SK-N-SH (cell line): ENCODE results near the gene ADCK1. TPM values are rescaled to one million over a fixed set of nuclear protein-coding genes. Genes with fewer than 3 reads are reported as not detected.

Experiments
- CTCF ChIA-PET: fragments of 300-600, 350-600 bp; formaldehyde crosslinking; extraction: SDS; loops from one replicate; lab custom pipeline; 2021; lab: Yijun Ruan, JAX
- POLR2A ChIA-PET: fragments of 350-600 bp; sonication (Branson Sonifier 250); formaldehyde crosslinking; extraction: SDS; loops from one replicate; lab custom pipeline; 2020; ENCODE audit warnings: antibody characterized with exemption, inconsistent platforms; lab: Yijun Ruan, JAX
- DNase-seq: peaks from one replicate; pipeline ENCODE4 v3.0.0; 2012
- H2AFZ ChIP-seq: fragments of 200-600 bp; sonication (generic); 2 replicates; pipeline ENCODE4 v1.8.1; 2016; ENCODE audit warnings: antibody characterized with exemption, mild to moderate bottlenecking, low read depth
- H3F3A ChIP-seq: fragments of 200-600 bp; sonication (generic); replicated peaks from 2 replicates; pipeline ENCODE3; 2016; ENCODE audit warnings: antibody characterized with exemption, mild to moderate bottlenecking; ENCODE audit not compliant: insufficient read depth
- H3K27ac ChIP-seq, 2 experiments: fragments of 200-500 bp in 1 of 2; fragments of 200-600 bp in 1 of 2; sonication (Bioruptor generic) in 1 of 2; sonication (generic), shearing (Covaris generic) in 1 of 2; 2 replicates each; pipeline versions ENCODE4 v1.5.1 to v1.6.1; 2014 to 2016; ENCODE audit warnings: low read depth in 2 of 2, inconsistent platforms in 1 of 2, low read length in 1 of 2, mild to moderate bottlenecking in 1 of 2, mixed read lengths in 1 of 2
- H3K27me3 ChIP-seq: fragments of 200-600 bp; sonication (generic), shearing (Covaris generic); 2 replicates; pipeline ENCODE4 v1.6.1; 2016; ENCODE audit warnings: mixed run types; ENCODE audit not compliant: insufficient read depth
- H3K36me3 ChIP-seq, 2 experiments: fragments of 200-500 bp in 1 of 2; fragments of 200-600 bp in 1 of 2; sonication (Bioruptor generic) in 1 of 2; sonication (generic) in 1 of 2; replicated peaks in 1 of 2; 2 replicates each; pipeline versions ENCODE3 to v1.5.1; 2014 to 2016; ENCODE audit warnings: low read length in 1 of 2, mild to moderate bottlenecking in 1 of 2; ENCODE audit not compliant: insufficient read depth in 2 of 2, control insufficient read depth in 1 of 2
- H3K4me1 ChIP-seq, 2 experiments: fragments of 200-500 bp in 1 of 2; fragments of 200-600 bp in 1 of 2; sonication (Bioruptor generic) in 1 of 2; sonication (generic), shearing (Covaris generic) in 1 of 2; 2 replicates each; pipeline versions ENCODE4 v1.5.1 to v1.6.1; 2014 to 2016; ENCODE audit warnings: low read depth in 1 of 2, low read length in 1 of 2, mixed run types in 1 of 2; ENCODE audit not compliant: insufficient read depth in 2 of 2, control insufficient read depth in 1 of 2
- H3K4me2 ChIP-seq: fragments of 200-600 bp; sonication (generic), shearing (Covaris generic); 2 replicates; pipeline ENCODE4 v1.6.1; 2017; ENCODE audit warnings: mixed run types
- H3K4me3 ChIP-seq, 2 experiments: fragments of 200-500 bp in 1 of 2; fragments of 200-600 bp in 1 of 2; sonication (Bioruptor generic) in 1 of 2; sonication (generic), shearing (Covaris generic) in 1 of 2; 2 replicates each; pipeline versions ENCODE4 v1.5.1 to v1.8.1; 2014 to 2016; ENCODE audit warnings: low read depth in 2 of 2, inconsistent platforms in 1 of 2, low read length in 1 of 2, mild to moderate bottlenecking in 1 of 2, mixed read lengths in 1 of 2, moderate library complexity in 1 of 2
- H3K79me2 ChIP-seq: fragments of 200-600 bp; sonication (generic); 2 replicates; pipeline ENCODE4 v1.8.1; 2017; ENCODE audit warnings: mild to moderate bottlenecking; ENCODE audit not compliant: insufficient read depth
- H3K9ac ChIP-seq: fragments of 200-600 bp; sonication (generic); 2 replicates; pipeline ENCODE4 v1.6.1; 2017; ENCODE audit warnings: mixed run types
- H3K9me2 ChIP-seq: fragments of 200-600 bp; sonication (generic); 2 replicates; pipeline ENCODE4 v1.6.1; 2017; ENCODE audit warnings: mixed run types
- H3K9me3 ChIP-seq: fragments of 200-600 bp; sonication (generic); 2 replicates; pipeline ENCODE4 v1.6.1; 2017; ENCODE audit warnings: mixed run types, mild to moderate bottlenecking, moderate library complexity
- H4K20me1 ChIP-seq: fragments of 200-600 bp; sonication (generic); 2 replicates; pipeline ENCODE4 v1.6.1; 2017; ENCODE audit warnings: mild to moderate bottlenecking, mixed run types; ENCODE audit not compliant: insufficient read depth
- FOXM1 ChIP-seq: IDR thresholded peaks from 2 replicates; pipeline ENCODE4 v1.4.0; 2012; ENCODE audit warnings: low read depth, mild to moderate bottlenecking
- GABPA ChIP-seq: IDR thresholded peaks from 2 replicates; pipeline ENCODE4 v1.4.0; 2012; ENCODE audit warnings: low read depth, mild to moderate bottlenecking
- MXI1 ChIP-seq: IDR thresholded peaks from 2 replicates; pipeline ENCODE4 v1.6.1; 2012; ENCODE audit warnings: mild to moderate bottlenecking, low read depth, low read length, improper control_type of control experiment
- NFIC ChIP-seq: IDR thresholded peaks from 2 replicates; pipeline ENCODE4 v1.4.0; 2012; ENCODE audit warnings: borderline replicate concordance
- NRF1 ChIP-seq: IDR thresholded peaks from 2 replicates; pipeline ENCODE4 v1.6.1; 2012; ENCODE audit warnings: low read depth, mild to moderate bottlenecking, low read length
- REST ChIP-seq: IDR thresholded peaks from 2 replicates; pipeline ENCODE4 v1.6.1; 2012; ENCODE audit warnings: mild to moderate bottlenecking, low read depth, low read length, moderate library complexity
- SIN3A ChIP-seq: IDR thresholded peaks from 2 replicates; pipeline ENCODE4 v1.6.1; 2012; ENCODE audit warnings: low read depth, mild to moderate bottlenecking, low read length, moderate library complexity, borderline replicate concordance
- SMC3 ChIP-seq: IDR thresholded peaks from 2 replicates; pipeline ENCODE4 v1.6.1; 2012; ENCODE audit warnings: low read depth, low read length, improper control_type of control experiment
- TAF1 ChIP-seq: IDR thresholded peaks from 2 replicates; pipeline ENCODE4 v1.6.1; 2012; ENCODE audit warnings: low read depth, mild to moderate bottlenecking, low read length, moderate library complexity, borderline replicate concordance
- ZBTB33 ChIP-seq: IDR thresholded peaks from 2 replicates; pipeline ENCODE4 v1.4.0; 2012; ENCODE audit warnings: low read depth, borderline replicate concordance
- WGBS: methylation state at CpG from one replicate; pipeline ENCODE4 v1.1.6; 2017; ENCODE audit warnings: low lambda C conversion rate; 5-methylcytosine and 5-hydroxymethylcytosine counted together
- polyA plus RNA-seq, 3 experiments: library from polyadenylated mRNA; depleted of rRNA; stranded (reverse); fragments of >200 nt; gene quantifications; 2 replicates each; pipeline ENCODE4 v1.2.3, GENCODE V29; 2012

Gene ADCK1
- polyA plus RNA-seq, 1 of the 3 experiments (the other 2 are of a cell fraction) = 11.4 TPM

DNA sequence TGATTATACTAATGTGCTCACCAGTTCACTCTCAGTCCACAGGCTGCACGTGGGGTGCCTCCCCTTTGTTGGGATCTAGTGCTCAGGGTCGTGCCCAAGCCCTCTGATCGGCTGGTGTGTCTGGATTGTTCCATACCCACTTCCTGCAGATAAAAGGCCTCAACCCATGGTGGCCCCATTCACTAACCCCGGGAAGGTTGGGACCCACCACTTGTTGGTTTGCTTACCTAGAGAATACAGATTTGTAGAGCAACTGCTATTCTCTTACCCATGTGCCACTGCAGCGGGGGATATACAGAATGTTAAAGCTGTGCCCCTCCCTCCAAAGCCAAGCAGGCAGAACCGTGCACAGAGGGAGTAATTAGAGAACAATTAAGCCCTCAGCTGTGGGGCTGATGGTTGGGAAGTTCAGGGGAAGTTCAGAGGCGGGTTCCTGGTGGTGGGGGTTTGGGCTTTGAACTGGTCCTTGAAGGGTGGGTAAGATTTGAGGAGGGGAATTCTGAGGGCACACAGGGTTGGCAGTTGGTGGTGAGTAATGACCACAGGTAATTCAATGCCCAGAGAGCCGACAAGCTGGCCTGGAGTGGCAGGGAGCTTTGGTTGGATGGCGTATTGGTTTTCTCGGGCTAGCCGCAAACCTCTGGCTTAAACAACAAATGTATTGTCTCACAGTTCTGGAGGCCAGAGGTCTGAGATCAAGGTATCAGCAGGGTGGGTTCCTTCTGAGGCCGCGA, 68.8 kb downstream of the ADCK1 start:
- H3K4me2 ChIP-seq = no peak overlapping the region
- no peaks in the 10 kb centered on the region for H3K27me3 ChIP-seq
- no peaks in the 10 kb centered on the region for H3F3A ChIP-seq
- H3K9me3 ChIP-seq = no peaks in the 10 kb centered on the region
- no peaks in the 10 kb centered on the region for H3K9me2 ChIP-seq
- DNase-seq = no peak
- no peaks in the 10 kb centered on the region for H3K79me2 ChIP-seq
- no peak overlapping the region for H3K27ac ChIP-seq
- H2AFZ ChIP-seq = no peak overlapping the region
- no peak overlapping the region for H3K4me3 ChIP-seq
- no peak overlapping the region for H3K9ac ChIP-seq
- H3K36me3 ChIP-seq = no peaks in the 10 kb centered on the region
- CTCF ChIA-PET = interaction anchor here (1.2 kb wide), 1 partner anchor 39 kb away, joined by 3 read pairs; no protein-coding TSS in a partner anchor
- H4K20me1 ChIP-seq = no peaks in the 10 kb centered on the region
- H3K4me1 ChIP-seq = peaks cover 0 to 4% of the 10 kb centered on the region in 2 experiments; a peak in 1 of 4 replicates
- 82% methylated on average over 12 of the region's 13 CpGs for WGBS
- POLR2A ChIA-PET = no interaction called here
- TF ChIP-seq SMC3 = no peak

DNA sequence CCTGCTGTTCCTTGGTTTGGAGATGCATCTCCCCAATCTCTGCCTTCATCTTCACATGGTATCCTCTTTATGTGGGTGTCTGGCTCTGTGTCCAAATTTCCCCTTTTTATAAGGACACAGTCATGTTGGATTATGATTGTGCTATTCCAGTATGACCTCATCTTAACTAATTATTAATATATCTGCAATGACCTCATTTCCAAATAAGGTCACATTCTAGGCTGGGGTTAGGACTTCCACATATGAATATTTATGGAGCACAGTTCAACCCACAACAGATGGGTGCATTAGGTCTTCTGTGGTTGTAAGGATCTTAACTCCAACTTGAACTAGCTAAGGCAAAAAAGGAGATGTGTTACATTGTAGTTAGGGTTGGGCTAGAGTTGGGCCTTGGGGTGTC, 69.4 kb downstream of the ADCK1 start:
- POLR2A ChIA-PET = no interaction called here
- CTCF ChIA-PET = interaction anchor here (0.7 to 5.2 kb wide), 3 partner anchors 8 to 149 kb away, joined by 3 to 29 read pairs (median 3); no protein-coding TSS in a partner anchor
- H3F3A ChIP-seq = no peaks in the 10 kb centered on the region

More for the DNA sequence above, 69.4 kb downstream of the ADCK1 start:
- Histone ChIP-seq H3K79me2 (no peaks in the 10 kb centered on the region), H3K9me3 (no peaks in the 10 kb centered on the region), H3K9ac (no peak overlapping the region), H3K36me3 (no peaks in the 10 kb centered on the region), H3K27me3 (no peaks in the 10 kb centered on the region), H4K20me1 (no peaks in the 10 kb centered on the region)
- no peak for DNase-seq
- TF ChIP-seq SIN3A (no peak), ZBTB33 (no peak), MXI1 (no peak), GABPA (no peak), REST (no peak), TAF1 (no peak), FOXM1 (no peak), NFIC (no peak), NRF1 (no peak)
- TF ChIP-seq, all 33 proteins: peak for 0
- Histone ChIP-seq H3K27ac (no peak overlapping the region), H3K9me2 (no peaks in the 10 kb centered on the region), H2AFZ (no peak overlapping the region), H3K4me3 (no peak overlapping the region), H3K4me1 (peaks cover 0 to 4% of the 10 kb centered on the region in 2 experiments; a peak in 1 of 4 replicates), H3K4me2 (no peak overlapping the region)
